Measurements from ENCODE around the gene CBX5. TPM values are rescaled to one million over a fixed set of nuclear protein-coding genes. Genes with fewer than 3 reads are reported as not detected.
A peak's percentile ranks its signal among the peaks of the same experiment; 100 is the strongest.

Gene CBX5
- total RNA-seq, 2 donors from 2014 or later: 65.6 to 73.6 TPM

- peaks cover 18 to 22% of the 10 kb centered on the region in 2 donors for H3K4me1 Mint-ChIP-seq (ENCODE audit: low read depth in 2 of 2)
- ATAC-seq (peak; percentile 57 to 69), DNase-seq (ENCODE audit: low spot score) (peak; percentile 79)
- H3K4me3 Mint-ChIP-seq: peak overlapping the region; percentile 24
- H3K9me3 Mint-ChIP-seq: no peaks in the 10 kb centered on the region
- peaks cover 4 to 15% of the 10 kb centered on the region in 2 donors for H3K27me3 Mint-ChIP-seq
- no peaks in the 10 kb centered on the region for H3K36me3 Mint-ChIP-seq
- no peak overlapping the region for H3K27ac Mint-ChIP-seq
These were observed 59.8 kb downstream of the CBX5 start for GRCh38 chr12:54220092-54220557.

- Mint-ChIP-seq H3K4me1 (ENCODE audit: low read depth in 2 of 2) (peaks cover 20 to 25% of the 10 kb centered on the region in 2 donors), H3K4me3 (peak overlapping the region; percentile 4), H3K27ac (no peak overlapping the region), H3K9me3 (no peaks in the 10 kb centered on the region), H3K27me3 (peaks cover 4 to 15% of the 10 kb centered on the region in 2 donors), H3K36me3 (no peaks in the 10 kb centered on the region)
- DNase-seq (ENCODE audit: low spot score): no peak
- ATAC-seq: no peak
These were observed 62.1 kb downstream of the CBX5 start for GRCh38 chr12:54217774-54218241.

- peak overlapping the region; percentile 94 for H3K4me3 Mint-ChIP-seq
- peak overlapping the region; percentile 47 to 56 for H3K27ac Mint-ChIP-seq
- peaks cover 20 to 27% of the 10 kb centered on the region in 2 donors for H3K4me1 Mint-ChIP-seq (ENCODE audit: low read depth in 2 of 2)
- DNase-seq (ENCODE audit: low spot score): peak; percentile 79
- no peaks in the 10 kb centered on the region for H3K9me3 Mint-ChIP-seq
- peaks cover 5 to 19% of the 10 kb centered on the region in 2 donors for H3K27me3 Mint-ChIP-seq
- H3K36me3 Mint-ChIP-seq: no peaks in the 10 kb centered on the region
- peak; percentile 58 to 63 for ATAC-seq
These were observed 62.9 kb downstream of the CBX5 start for GRCh38 chr12:54216797-54217661.

- peak overlapping the region; percentile 94 for H3K4me3 Mint-ChIP-seq
- peaks cover 20 to 30% of the 10 kb centered on the region in 2 donors for H3K4me1 Mint-ChIP-seq (ENCODE audit: low read depth in 2 of 2)
- H3K9me3 Mint-ChIP-seq: no peaks in the 10 kb centered on the region
- H3K27me3 Mint-ChIP-seq: peaks cover 8 to 25% of the 10 kb centered on the region in 2 donors
- peak overlapping the region; percentile 47 to 56 for H3K27ac Mint-ChIP-seq
- ATAC-seq: no peak
- H3K36me3 Mint-ChIP-seq: no peaks in the 10 kb centered on the region
- DNase-seq (ENCODE audit: low spot score): no peak
These were observed 63.7 kb downstream of the CBX5 start for GRCh38 chr12:54215989-54216796.

GRCh38 chr12:54214553-54215406, 65.1 kb downstream of the CBX5 start:
- H3K36me3 Mint-ChIP-seq: no peaks in the 10 kb centered on the region
- peak; percentile 95 to 96 for ATAC-seq
- H3K4me1 Mint-ChIP-seq (ENCODE audit: low read depth in 2 of 2): peaks cover 20 to 30% of the 10 kb centered on the region in 2 donors
- H3K27me3 Mint-ChIP-seq: peaks cover 8 to 25% of the 10 kb centered on the region in 2 donors
- no peaks in the 10 kb centered on the region for H3K9me3 Mint-ChIP-seq
- H3K4me3 Mint-ChIP-seq: peak overlapping the region; percentile 77
- DNase-seq (ENCODE audit: low spot score): peak; percentile 92
- H3K27ac Mint-ChIP-seq: no peak overlapping the region

GRCh38 chr12:54213079-54213478, 66.8 kb downstream of the CBX5 start:
- no peak for DNase-seq (ENCODE audit: low spot score)
- no peaks in the 10 kb centered on the region for H3K9me3 Mint-ChIP-seq
- H3K4me3 Mint-ChIP-seq: no peak overlapping the region
- H3K27ac Mint-ChIP-seq: no peak overlapping the region
- no peaks in the 10 kb centered on the region for H3K36me3 Mint-ChIP-seq
- ATAC-seq: no peak
- peaks cover 12 to 27% of the 10 kb centered on the region in 2 donors for H3K27me3 Mint-ChIP-seq
- H3K4me1 Mint-ChIP-seq (ENCODE audit: low read depth in 2 of 2): peaks cover 15 to 23% of the 10 kb centered on the region in 2 donors

- H3K9me3 Mint-ChIP-seq: no peaks in the 10 kb centered on the region
- H3K36me3 Mint-ChIP-seq: no peaks in the 10 kb centered on the region
These were observed 68.0 kb downstream of the CBX5 start for GRCh38 chr12:54211920-54212319.

GRCh38 chr12:54210400-54210790, 69.5 kb downstream of the CBX5 start:
- H3K36me3 Mint-ChIP-seq: no peaks in the 10 kb centered on the region
- H3K27me3 Mint-ChIP-seq: peaks cover 16 to 39% of the 10 kb centered on the region in 2 donors
- H3K9me3 Mint-ChIP-seq: no peaks in the 10 kb centered on the region
- H3K4me3 Mint-ChIP-seq: no peak overlapping the region
- DNase-seq (ENCODE audit: low spot score): no peak
- H3K4me1 Mint-ChIP-seq (ENCODE audit: low read depth in 2 of 2): peaks cover 5 to 14% of the 10 kb centered on the region in 2 donors
- ATAC-seq: no peak
- H3K27ac Mint-ChIP-seq: no peak overlapping the region

More at GRCh38 chr12:54211920-54212319, 68.0 kb downstream of the CBX5 start:
- no peak for DNase-seq (ENCODE audit: low spot score)
- ATAC-seq: no peak
- Mint-ChIP-seq H3K27ac (no peak overlapping the region), H3K4me3 (no peak overlapping the region), H3K27me3 (peaks cover 16 to 33% of the 10 kb centered on the region in 2 donors), H3K4me1 (ENCODE audit: low read depth in 2 of 2) (peaks cover 10 to 23% of the 10 kb centered on the region in 2 donors)

- H3K27ac Mint-ChIP-seq: no peak overlapping the region
- H3K27me3 Mint-ChIP-seq: peaks cover 24 to 49% of the 10 kb centered on the region in 2 donors
- no peak for DNase-seq (ENCODE audit: low spot score)
- no peaks in the 10 kb centered on the region for H3K36me3 Mint-ChIP-seq
- H3K9me3 Mint-ChIP-seq: no peaks in the 10 kb centered on the region
- no peak for ATAC-seq
- H3K4me3 Mint-ChIP-seq: no peak overlapping the region
- H3K4me1 Mint-ChIP-seq (ENCODE audit: low read depth in 2 of 2): peaks cover 2 to 10% of the 10 kb centered on the region in 2 donors
These were observed 71.3 kb downstream of the CBX5 start for GRCh38 chr12:54208591-54208990.

- H3K27me3 Mint-ChIP-seq: peaks cover 26 to 52% of the 10 kb centered on the region in 2 donors
- H3K9me3 Mint-ChIP-seq: no peaks in the 10 kb centered on the region
- peak; percentile 76 to 85 for ATAC-seq
These were observed 72.2 kb downstream of the CBX5 start for GRCh38 chr12:54207539-54208294.

GRCh38 chr12:54206791-54207190, 73.1 kb downstream of the CBX5 start:
- Mint-ChIP-seq H3K9me3 (no peaks in the 10 kb centered on the region), H3K4me1 (ENCODE audit: low read depth in 2 of 2) (peaks cover 2 to 6% of the 10 kb centered on the region in 2 donors), H3K36me3 (no peaks in the 10 kb centered on the region), H3K27me3 (peaks cover 25 to 46% of the 10 kb centered on the region in 2 donors), H3K4me3 (no peak overlapping the region), H3K27ac (no peak overlapping the region)
- DNase-seq (ENCODE audit: low spot score): no peak
- no peak for ATAC-seq

More at GRCh38 chr12:54207539-54208294, 72.2 kb downstream of the CBX5 start:
- peaks cover 2 to 10% of the 10 kb centered on the region in 2 donors for H3K4me1 Mint-ChIP-seq (ENCODE audit: low read depth in 2 of 2)
- no peaks in the 10 kb centered on the region for H3K36me3 Mint-ChIP-seq
- peak; percentile 78 for DNase-seq (ENCODE audit: low spot score)
- peak overlapping the region; percentile 20 to 29 for H3K27ac Mint-ChIP-seq
- H3K4me3 Mint-ChIP-seq: no peak overlapping the region

GRCh38 chr12:54204316-54204715, 75.6 kb downstream of the CBX5 start:
- no peak for DNase-seq (ENCODE audit: low spot score)
- H3K36me3 Mint-ChIP-seq: no peaks in the 10 kb centered on the region
- ATAC-seq: no peak
- H3K9me3 Mint-ChIP-seq: no peaks in the 10 kb centered on the region
- H3K4me1 Mint-ChIP-seq (ENCODE audit: low read depth in 2 of 2): peaks cover 2 to 5% of the 10 kb centered on the region in 2 donors
- H3K4me3 Mint-ChIP-seq: no peak overlapping the region
- no peak overlapping the region for H3K27ac Mint-ChIP-seq
- H3K27me3 Mint-ChIP-seq: peaks cover 34 to 48% of the 10 kb centered on the region in 2 donors
